ENCODE results near the gene PLCB2.

DNA sequence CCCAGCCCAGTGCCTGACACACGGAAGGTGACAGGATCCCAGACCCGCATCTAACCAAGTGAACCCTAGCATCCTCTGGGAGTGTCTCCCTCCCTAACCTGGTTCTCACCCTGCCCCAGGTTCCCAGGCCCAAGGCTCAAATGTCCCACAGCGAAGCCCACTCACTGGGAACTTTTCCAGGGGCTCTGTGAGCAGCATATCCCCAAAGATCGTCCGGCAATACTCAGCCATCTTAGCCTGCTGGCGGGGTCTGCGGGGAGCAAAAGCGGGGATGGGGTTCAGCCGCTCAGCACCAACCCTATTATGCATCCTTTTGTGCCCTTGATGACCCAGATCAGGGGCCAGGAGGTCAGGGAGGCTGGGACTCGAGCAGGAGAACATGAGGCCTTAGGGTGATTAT lies 10.4 kb downstream of the PLCB2 start:
- TF ChIP-seq, protein P1, sequence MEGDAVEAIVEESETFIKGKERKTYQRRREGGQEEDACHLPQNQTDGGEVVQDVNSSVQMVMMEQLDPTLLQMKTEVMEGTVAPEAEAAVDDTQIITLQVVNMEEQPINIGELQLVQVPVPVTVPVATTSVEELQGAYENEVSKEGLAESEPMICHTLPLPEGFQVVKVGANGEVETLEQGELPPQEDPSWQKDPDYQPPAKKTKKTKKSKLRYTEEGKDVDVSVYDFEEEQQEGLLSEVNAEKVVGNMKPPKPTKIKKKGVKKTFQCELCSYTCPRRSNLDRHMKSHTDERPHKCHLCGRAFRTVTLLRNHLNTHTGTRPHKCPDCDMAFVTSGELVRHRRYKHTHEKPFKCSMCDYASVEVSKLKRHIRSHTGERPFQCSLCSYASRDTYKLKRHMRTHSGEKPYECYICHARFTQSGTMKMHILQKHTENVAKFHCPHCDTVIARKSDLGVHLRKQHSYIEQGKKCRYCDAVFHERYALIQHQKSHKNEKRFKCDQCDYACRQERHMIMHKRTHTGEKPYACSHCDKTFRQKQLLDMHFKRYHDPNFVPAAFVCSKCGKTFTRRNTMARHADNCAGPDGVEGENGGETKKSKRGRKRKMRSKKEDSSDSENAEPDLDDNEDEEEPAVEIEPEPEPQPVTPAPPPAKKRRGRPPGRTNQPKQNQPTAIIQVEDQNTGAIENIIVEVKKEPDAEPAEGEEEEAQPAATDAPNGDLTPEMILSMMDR (conservative IDR thresholded peaks at IDR 0.05; ENCODE audit: low read length): no peak
- no peak for TF ChIP-seq EZH2phosphoT487 (IDR thresholded peaks at IDR 0.05; ENCODE audit: borderline replicate concordance)

Measured in Loucy (cell line).